ENCODE measurements around the gene MTG2.

DNA sequence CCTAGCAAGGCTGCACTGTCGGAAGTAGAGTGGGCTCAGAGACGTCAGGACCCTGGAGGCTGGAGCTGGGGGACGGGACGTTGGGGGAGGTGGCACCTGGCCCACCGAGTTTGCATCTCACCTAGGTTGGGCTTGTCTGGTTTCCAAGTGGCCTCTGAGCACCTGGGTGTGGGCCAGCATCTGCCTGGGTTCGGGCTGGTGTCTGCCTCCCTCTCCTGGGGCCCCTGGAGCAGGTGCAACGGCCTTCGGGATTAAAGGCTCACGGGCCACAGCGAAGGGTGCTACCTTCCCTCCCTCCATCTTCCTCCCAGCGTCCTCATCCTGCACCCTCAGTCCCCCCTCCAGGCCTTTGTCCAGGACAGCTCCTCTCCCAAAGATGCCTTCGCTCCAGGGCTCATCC lies 31.2 kb downstream of the MTG2 start:
- TF ChIP-seq, protein P1, sequence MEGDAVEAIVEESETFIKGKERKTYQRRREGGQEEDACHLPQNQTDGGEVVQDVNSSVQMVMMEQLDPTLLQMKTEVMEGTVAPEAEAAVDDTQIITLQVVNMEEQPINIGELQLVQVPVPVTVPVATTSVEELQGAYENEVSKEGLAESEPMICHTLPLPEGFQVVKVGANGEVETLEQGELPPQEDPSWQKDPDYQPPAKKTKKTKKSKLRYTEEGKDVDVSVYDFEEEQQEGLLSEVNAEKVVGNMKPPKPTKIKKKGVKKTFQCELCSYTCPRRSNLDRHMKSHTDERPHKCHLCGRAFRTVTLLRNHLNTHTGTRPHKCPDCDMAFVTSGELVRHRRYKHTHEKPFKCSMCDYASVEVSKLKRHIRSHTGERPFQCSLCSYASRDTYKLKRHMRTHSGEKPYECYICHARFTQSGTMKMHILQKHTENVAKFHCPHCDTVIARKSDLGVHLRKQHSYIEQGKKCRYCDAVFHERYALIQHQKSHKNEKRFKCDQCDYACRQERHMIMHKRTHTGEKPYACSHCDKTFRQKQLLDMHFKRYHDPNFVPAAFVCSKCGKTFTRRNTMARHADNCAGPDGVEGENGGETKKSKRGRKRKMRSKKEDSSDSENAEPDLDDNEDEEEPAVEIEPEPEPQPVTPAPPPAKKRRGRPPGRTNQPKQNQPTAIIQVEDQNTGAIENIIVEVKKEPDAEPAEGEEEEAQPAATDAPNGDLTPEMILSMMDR (IDR thresholded peaks at IDR 0.05; ENCODE audit: low read depth, low read length, poor library complexity, severe bottlenecking): no peak
- no peak for TF ChIP-seq EZH2phosphoT487 (IDR thresholded peaks at IDR 0.05; ENCODE audit: borderline replicate concordance, low read length)
